Tibial artery (tissue), 4 donors: ENCODE data around the gene SPINK9.

Source experiments
- DNase-seq, 2 donors: peaks; one replicate each; pipeline ENCODE4 v3.0.0-alpha.2; 2019
- H3K27ac ChIP-seq, 2 donors: fragments of 200-600 bp; sonication (generic) in 1 of 2; 1 replicate in 1 of 2; 2 replicates in 1 of 2; pipeline ENCODE4 v1.5.1; 2018 to 2019; ENCODE audit warnings: mild to moderate bottlenecking in 1 of 2
- H3K27me3 ChIP-seq, 2 donors: fragments of 200-600 bp; sonication (generic) in 1 of 2; one replicate each; pipeline versions ENCODE4 v1.5.1 to v1.6.0; 2016 to 2019
- H3K36me3 ChIP-seq, 3 donors: fragments of 200-600 bp; sonication (generic) in 2 of 3; one replicate each; pipeline ENCODE4 v1.5.1; 2016 to 2019; ENCODE audit warnings: mild to moderate bottlenecking in 2 of 3
- H3K4me1 ChIP-seq, 4 donors: fragments of 200-600 bp; sonication (generic) in 2 of 4; 1 replicate in 3 of 4; 2 replicates in 1 of 4; pipeline ENCODE4 v1.5.1; 2016 to 2019
- H3K4me3 ChIP-seq, 2 donors: fragments of 200-600 bp; sonication (generic) in 1 of 2; 1 replicate in 1 of 2; 2 replicates in 1 of 2; pipeline ENCODE4 v1.5.1; 2018 to 2019; ENCODE audit warnings: mild to moderate bottlenecking in 2 of 2
- H3K9me3 ChIP-seq, 3 donors: fragments of 200-600 bp; sonication (generic) in 1 of 3; one replicate each; pipeline ENCODE4 v1.5.1; 2016 to 2019
- CTCF ChIP-seq, 2 experiments: fragments of 200-600 bp in 1 of 2; fragments of 450-650 bp in 1 of 2; IDR thresholded peaks; one replicate each; pipeline ENCODE4 v1.5.1; 2017 to 2019; ENCODE audit warnings: antibody characterized with exemption in 2 of 2, mild to moderate bottlenecking in 1 of 2, moderate library complexity in 1 of 2
- intact Hi-C: fragments of 100-400 bp; cut with DNase I; formaldehyde crosslinking; loops from one replicate; pipeline ENCODE4 v1.15.0; 2023; ENCODE audit warnings: low total_unique reads

SPINK9 gene

GRCh38 chr5:148372893-148373292 lies 37.5 kb downstream of the SPINK9 start:
- H3K9me3 ChIP-seq, result peaks cover 0 to 9% (median 0%) of the 10 kb centered on the region in 3 donors
- no peak overlapping the region for H3K4me3 ChIP-seq
- no peak for TF ChIP-seq CTCF (IDR thresholded peaks at IDR 0.05)
- H3K27ac ChIP-seq, result no peak overlapping the region
- no peak for DNase-seq
- no peaks in the 10 kb centered on the region for H3K27me3 ChIP-seq
- H3K4me1 ChIP-seq, result no peaks in the 10 kb centered on the region
- no peaks in the 10 kb centered on the region for H3K36me3 ChIP-seq
- intact Hi-C loops, result no loop called here

GRCh38 chr5:148374690-148375360 lies 39.5 kb downstream of the SPINK9 start:
- H3K27me3 ChIP-seq, result no peaks in the 10 kb centered on the region
- DNase-seq, result peak in 1 of 2 donors; percentile 28
- H3K36me3 ChIP-seq, result no peaks in the 10 kb centered on the region
- no peaks in the 10 kb centered on the region for H3K9me3 ChIP-seq
- intact Hi-C loops, result no loop called here
- H3K4me1 ChIP-seq, result no peaks in the 10 kb centered on the region
- H3K4me3 ChIP-seq, result no peak overlapping the region
- peak; percentile 30 to 38 for TF ChIP-seq CTCF (IDR thresholded peaks at IDR 0.05)
- H3K27ac ChIP-seq, result no peak overlapping the region

GRCh38 chr5:148376198-148376597 lies 40.8 kb downstream of the SPINK9 start:
- no peak overlapping the region for H3K27ac ChIP-seq
- no peak overlapping the region for H3K4me3 ChIP-seq
- no peaks in the 10 kb centered on the region for H3K36me3 ChIP-seq
- H3K9me3 ChIP-seq, result no peaks in the 10 kb centered on the region
- intact Hi-C loops, result no loop called here
- H3K27me3 ChIP-seq, result no peaks in the 10 kb centered on the region
- no peak for DNase-seq
- no peaks in the 10 kb centered on the region for H3K4me1 ChIP-seq
- no peak for TF ChIP-seq CTCF (IDR thresholded peaks at IDR 0.05)

GRCh38 chr5:148378670-148379069 lies 43.3 kb downstream of the SPINK9 start:
- Histone ChIP-seq H3K27me3 (no peaks in the 10 kb centered on the region), H3K4me3 (no peak overlapping the region), H3K4me1 (no peaks in the 10 kb centered on the region), H3K36me3 (no peaks in the 10 kb centered on the region), H3K9me3 (no peaks in the 10 kb centered on the region), H3K27ac (no peak overlapping the region)
- DNase-seq, result no peak
- TF ChIP-seq CTCF (IDR thresholded peaks at IDR 0.05), result no peak
- intact Hi-C loops, result no loop called here

- Histone ChIP-seq H3K27ac (no peak overlapping the region), H3K36me3 (no peaks in the 10 kb centered on the region), H3K4me3 (no peak overlapping the region), H3K9me3 (no peaks in the 10 kb centered on the region), H3K27me3 (no peaks in the 10 kb centered on the region), H3K4me1 (peaks cover 0 to 2% (median under 1%) of the 10 kb centered on the region in 4 donors)
- DNase-seq, result no peak
- TF ChIP-seq CTCF (IDR thresholded peaks at IDR 0.05), result no peak
- intact Hi-C loops, result no loop called here
These were observed 44.0 kb downstream of the SPINK9 start for GRCh38 chr5:148379340-148379739.

- H3K4me1 ChIP-seq, result peaks cover 0 to 22% (median 17%) of the 10 kb centered on the region in 4 donors
- no peaks in the 10 kb centered on the region for H3K9me3 ChIP-seq
- DNase-seq, result no peak
- no peak overlapping the region for H3K27ac ChIP-seq
- no peaks in the 10 kb centered on the region for H3K27me3 ChIP-seq
- no peak for TF ChIP-seq CTCF (IDR thresholded peaks at IDR 0.05)
- intact Hi-C loops, result no loop called here
- no peaks in the 10 kb centered on the region for H3K36me3 ChIP-seq
- no peak overlapping the region for H3K4me3 ChIP-seq
These were observed 46.5 kb downstream of the SPINK9 start for GRCh38 chr5:148381906-148382305.
